ENCODE measurements around the gene DYNC1I1. TPM values are rescaled to one million over a fixed set of nuclear protein-coding genes. Genes with fewer than 3 reads are reported as not detected.

DYNC1I1 gene
- polyA plus RNA-seq, 1 of the 3 experiments (the other 2 are of a cell fraction), result 0.05 TPM

DNA sequence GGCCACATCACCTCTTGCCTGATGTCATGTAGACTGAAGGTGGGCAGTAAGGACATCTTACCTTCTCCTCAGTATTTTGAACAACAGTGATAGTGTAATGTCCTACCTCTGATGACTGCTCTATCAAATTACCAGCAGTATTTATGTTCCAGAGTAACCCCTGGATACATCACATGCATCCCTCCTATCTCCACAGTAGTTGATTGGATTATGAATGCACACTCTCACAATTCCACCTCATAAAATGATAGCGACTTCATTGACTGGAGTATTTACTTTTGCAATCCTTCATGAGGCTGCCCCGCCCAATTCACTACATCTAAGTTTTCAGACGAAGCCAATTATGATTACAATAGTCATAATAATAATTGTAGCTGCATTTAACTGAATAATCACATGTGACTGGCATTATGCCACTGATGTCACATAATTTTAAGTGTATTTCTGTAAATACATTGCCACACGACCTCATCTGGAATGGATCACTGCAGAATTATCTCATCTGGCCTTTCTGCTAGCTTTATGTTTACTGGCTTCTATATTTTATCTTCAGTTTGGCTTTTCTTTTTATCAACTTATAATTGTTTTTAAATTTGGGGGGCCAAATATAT lies 280.6 kb downstream of the DYNC1I1 start:
- Histone ChIP-seq H3K4me2 (no peak overlapping the region), H3K27ac (ENCODE audit: low read depth in 2 of 2, low read length in 1 of 2) (peak overlapping the region in 1 of 2 experiments; percentile 48; a peak in 2 of 4 replicates), H3K9me3 (no peaks in the 10 kb centered on the region), H3K9me2 (no peaks in the 10 kb centered on the region), H3K27me3 (ENCODE audit: insufficient read depth) (no peaks in the 10 kb centered on the region), H3F3A (replicated peaks; ENCODE audit: insufficient read depth) (no peaks in the 10 kb centered on the region), H4K20me1 (ENCODE audit: insufficient read depth) (no peaks in the 10 kb centered on the region), H3K4me1 (ENCODE audit: control insufficient read depth in 1 of 2, insufficient read depth in 2 of 2, low read depth in 1 of 2, low read length in 1 of 2) (peaks cover 0 to 10% of the 10 kb centered on the region in 2 experiments; a peak in 2 of 4 replicates), H3K4me3 (ENCODE audit: low read depth in 2 of 2, low read length in 1 of 2) (no peak overlapping the region), H2AFZ (ENCODE audit: low read depth) (no peak overlapping the region), H3K79me2 (ENCODE audit: insufficient read depth) (no peaks in the 10 kb centered on the region), H3K36me3 (replicated peaks in 1 of 2; ENCODE audit: control insufficient read depth in 1 of 2, insufficient read depth in 2 of 2, low read length in 1 of 2) (no peaks in the 10 kb centered on the region), H3K9ac (no peak overlapping the region)
- ChIA-PET POLR2A (no interaction called here), CTCF (interaction anchor here (1.0 to 2.7 kb wide), 5 partner anchors 53 to 1012 kb away, joined by 3 to 12 read pairs (median 4); no protein-coding TSS in a partner anchor)
- WGBS (ENCODE audit: low lambda C conversion rate), result 12% methylated on average over 4 of the region's 4 CpGs
- DNase-seq, result peak; percentile 59
- TF ChIP-seq SIN3A (IDR thresholded peaks at IDR 0.05; ENCODE audit: borderline replicate concordance, low read depth, low read length), result no peak
- TF ChIP-seq RFX5 (IDR thresholded peaks at IDR 0.05; ENCODE audit: low read length), result no peak
- peak; percentile 37; the same call in 1 of the 2 replicates for TF ChIP-seq MXI1 (IDR thresholded peaks at IDR 0.05; ENCODE audit: low read depth, low read length)
- TF ChIP-seq IRF3 (IDR thresholded peaks at IDR 0.05; ENCODE audit: low read depth, low read length), result no peak
- no peak for TF ChIP-seq FOSL2 (IDR thresholded peaks at IDR 0.05; ENCODE audit: borderline replicate concordance, low read depth)
- TF ChIP-seq USF1 (IDR thresholded peaks at IDR 0.05; ENCODE audit: borderline replicate concordance, low read depth), result no peak
- peak in 1 of 2 experiments; percentile 36; a peak in 1 of 4 replicates for TF ChIP-seq EP300 (IDR thresholded peaks at IDR 0.05; ENCODE audit: borderline replicate concordance in 1 of 2, low read depth in 1 of 2, low read length in 1 of 2)
- peak; percentile 82 for TF ChIP-seq GATA2 (CRISPR knock-in tag; IDR thresholded peaks at IDR 0.05)
- TF ChIP-seq CTCF (IDR thresholded peaks at IDR 0.05), result no peak
- TF ChIP-seq MEF2A (IDR thresholded peaks at IDR 0.05; ENCODE audit: borderline replicate concordance, low read depth), result no peak
- peak; percentile 43 for TF ChIP-seq RCOR1 (IDR thresholded peaks at IDR 0.05; ENCODE audit: low read length)
- peak; percentile 55; the same call in 1 of the 2 replicates for TF ChIP-seq FOXJ3 (CRISPR knock-in tag; IDR thresholded peaks at IDR 0.05)

GRCh38 chr7:96055717-96056116 lies 283.4 kb downstream of the DYNC1I1 start:
- CTCF ChIA-PET, result interaction anchor here (0.6 to 1.3 kb wide), 2 partner anchors 972 to 977 kb away, joined by 3 to 4 read pairs; no protein-coding TSS in a partner anchor
- no peaks in the 10 kb centered on the region for H3F3A ChIP-seq (replicated peaks; ENCODE audit: insufficient read depth)
- TF ChIP-seq RCOR1 (IDR thresholded peaks at IDR 0.05; ENCODE audit: low read length) (no peak), GABPA (IDR thresholded peaks at IDR 0.05; ENCODE audit: low read depth) (no peak), REST (IDR thresholded peaks at IDR 0.05; ENCODE audit: low read depth, low read length) (no peak), FOSL2 (IDR thresholded peaks at IDR 0.05; ENCODE audit: borderline replicate concordance, low read depth) (no peak), EZH2phosphoT487 (IDR thresholded peaks at IDR 0.05; ENCODE audit: borderline replicate concordance, low read depth) (no peak), MEF2A (IDR thresholded peaks at IDR 0.05; ENCODE audit: borderline replicate concordance, low read depth) (no peak), SIN3A (IDR thresholded peaks at IDR 0.05; ENCODE audit: borderline replicate concordance, low read depth, low read length) (no peak), POLR2AphosphoS5 (IDR thresholded peaks at IDR 0.05; ENCODE audit: low read depth, low read length) (no peak), CHD2 (IDR thresholded peaks at IDR 0.05; ENCODE audit: low read length, partially characterized antibody) (no peak)
- TF ChIP-seq, protein P1, sequence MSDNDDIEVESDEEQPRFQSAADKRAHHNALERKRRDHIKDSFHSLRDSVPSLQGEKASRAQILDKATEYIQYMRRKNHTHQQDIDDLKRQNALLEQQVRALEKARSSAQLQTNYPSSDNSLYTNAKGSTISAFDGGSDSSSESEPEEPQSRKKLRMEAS (IDR thresholded peaks at IDR 0.05; ENCODE audit: low read depth), result no peak

More at GRCh38 chr7:96055717-96056116, 283.4 kb downstream of the DYNC1I1 start:
- H3K4me1 ChIP-seq (ENCODE audit: control insufficient read depth in 1 of 2, insufficient read depth in 2 of 2, low read depth in 1 of 2, low read length in 1 of 2), result peaks cover 0 to 13% of the 10 kb centered on the region in 2 experiments; a peak in 2 of 4 replicates
- no peak overlapping the region for H2AFZ ChIP-seq (ENCODE audit: low read depth)
- no peak overlapping the region for H3K4me2 ChIP-seq
- H3K79me2 ChIP-seq (ENCODE audit: insufficient read depth), result no peaks in the 10 kb centered on the region
- DNase-seq, result no peak
- POLR2A ChIA-PET, result no interaction called here
- no peak overlapping the region for H3K4me3 ChIP-seq (ENCODE audit: low read depth in 2 of 2, low read length in 1 of 2)
- H4K20me1 ChIP-seq (ENCODE audit: insufficient read depth), result no peaks in the 10 kb centered on the region
- H3K36me3 ChIP-seq (replicated peaks in 1 of 2; ENCODE audit: control insufficient read depth in 1 of 2, insufficient read depth in 2 of 2, low read length in 1 of 2), result no peaks in the 10 kb centered on the region
- no peak overlapping the region for H3K9ac ChIP-seq
- H3K27me3 ChIP-seq (ENCODE audit: insufficient read depth), result 0 out of 2 replicates have a peak, but pooled peaks cover 6% of the 10 kb centered on the region
- no peaks in the 10 kb centered on the region for H3K9me3 ChIP-seq
- WGBS (ENCODE audit: low lambda C conversion rate), result 45% methylated on average over 1 of the region's 1 CpG
- no peaks in the 10 kb centered on the region for H3K9me2 ChIP-seq
- H3K27ac ChIP-seq (ENCODE audit: low read depth in 2 of 2, low read length in 1 of 2), result no peak overlapping the region
